ENCODE data around the gene ZNF526. TPM values are rescaled to one million over a fixed set of nuclear protein-coding genes. Genes with fewer than 3 reads are reported as not detected.

ZNF526 gene
- total and polyA plus RNA-seq, 8 donors: 2.4 to 7.5 (median 5.6) TPM

- whole genome bisulfite sequencing, 2 donors: 88 to 89% methylated on average over 40 to 41 of the region's 41 CpGs
- DNase-seq (peak in 4 of 6 donors; percentile 23 to 76 (median 56)), ATAC-seq (no peak), FAIRE-seq (no peak)
- H3K36me3 ChIP-seq: peaks cover 0 to 15% (median 9%) of the 10 kb centered on the region in 3 donors
- no peak for TF ChIP-seq CTCF (IDR thresholded peaks at IDR 0.05)
- no peak overlapping the region for H3K4me3 ChIP-seq
- intact Hi-C loops (cut with DNase I): loop anchor here in 1 of 3 donors (10.0 kb wide), 2 partner anchors 46 to 186 kb away; no protein-coding TSS in a partner anchor
- H3K9me3 ChIP-seq: no peaks in the 10 kb centered on the region
- H3K27ac ChIP-seq: no peak overlapping the region
- H3K4me1 ChIP-seq: peaks cover 0 to 20% (median 0%) of the 10 kb centered on the region in 3 donors
- no peaks in the 10 kb centered on the region for H3K27me3 ChIP-seq
Measured at GRCh38 chr19:42248270-42249148, 28.4 kb downstream of the ZNF526 start.

- peak in 1 of 6 donors; percentile 80 for DNase-seq
- peaks cover 0 to 20% (median 0%) of the 10 kb centered on the region in 3 donors for H3K4me1 ChIP-seq
- no peak for TF ChIP-seq CTCF (IDR thresholded peaks at IDR 0.05)
- 88 to 89% methylated on average over 33 to 36 of the region's 36 CpGs for WGBS, 2 donors
- intact Hi-C loops (cut with DNase I): loop anchor here in 1 of 3 donors (10.0 kb wide), 2 partner anchors 46 to 186 kb away; no protein-coding TSS in a partner anchor
- no peak for FAIRE-seq
- no peak for ATAC-seq
- no peak overlapping the region for H3K4me3 ChIP-seq
- H3K36me3 ChIP-seq: peaks cover 0 to 15% (median 9%) of the 10 kb centered on the region in 3 donors
- no peak overlapping the region for H3K27ac ChIP-seq
- no peaks in the 10 kb centered on the region for H3K27me3 ChIP-seq
- H3K9me3 ChIP-seq: no peaks in the 10 kb centered on the region
Measured at GRCh38 chr19:42249149-42249750, 29.1 kb downstream of the ZNF526 start.

- no peak overlapping the region for H3K4me3 ChIP-seq
- DNase-seq (no peak), FAIRE-seq (no peak), ATAC-seq (no peak)
- no peak overlapping the region for H3K27ac ChIP-seq
- peaks cover 0 to 15% (median 9%) of the 10 kb centered on the region in 3 donors for H3K36me3 ChIP-seq
- intact Hi-C loops (cut with DNase I): loop anchor here in 1 of 3 donors (10.0 kb wide), 2 partner anchors 45 to 185 kb away; no protein-coding TSS in a partner anchor
- H3K9me3 ChIP-seq: no peaks in the 10 kb centered on the region
- 72 to 75% methylated on average over 6 of the region's 6 CpGs for WGBS, 2 donors
- no peaks in the 10 kb centered on the region for H3K27me3 ChIP-seq
- no peak for TF ChIP-seq CTCF (IDR thresholded peaks at IDR 0.05)
- H3K4me1 ChIP-seq: peaks cover 0 to 20% (median 0%) of the 10 kb centered on the region in 3 donors
Measured at GRCh38 chr19:42249769-42250168, 29.7 kb downstream of the ZNF526 start.

- Histone ChIP-seq H3K27me3 (no peaks in the 10 kb centered on the region), H3K9me3 (no peaks in the 10 kb centered on the region), H3K4me1 (peaks cover 0 to 20% (median 0%) of the 10 kb centered on the region in 3 donors), H3K4me3 (no peak overlapping the region), H3K36me3 (peaks cover 0 to 15% (median 9%) of the 10 kb centered on the region in 3 donors), H3K27ac (peak overlapping the region in 3 of 4 donors; percentile 33 to 97 (median 46))
- TF ChIP-seq CTCF (IDR thresholded peaks at IDR 0.05): no peak
- intact Hi-C loops (cut with DNase I): no loop called here
- FAIRE-seq: no peak
- DNase-seq: peak in 2 of 6 donors; percentile 50 to 74
- ATAC-seq: no peak
- WGBS, 2 donors: 65 to 73% methylated on average over 15 of the region's 15 CpGs
Measured at GRCh38 chr19:42250183-42250665, 30.1 kb downstream of the ZNF526 start.
